Stimulated activated CD4-positive, alpha-beta T cell treated with anti-CD3 and anti-CD28 coated beads, TNF-alpha, amount 100 ng/mL, for 4 hours (primary cell): ENCODE data around the gene OR51A7.
"Not testable (repeated sequence)": the region's sequence is repeated elsewhere in the genome, so short reads cannot be mapped to it uniquely, and the experiment has no call there.

Experiments used
- DNase-seq, 3 experiments: peaks; one replicate each; pipeline ENCODE4 v3.0.0-alpha.2; 2020; ENCODE audit warnings: low read depth in 3 of 3

The OR51A7 gene

GRCh38 chr11:4903484-4903883 lies at the start of gene OR51A7:
Gene OR51A7, plus strand, starts transcription at chr11:4903783. Its CDS starts 3,587 bp downstream, at chr11:4907370.
- no peak for DNase-seq

GRCh38 chr11:4854286-4854685 lies 49.3 kb upstream of the OR51A7 start:
- not testable (repeated sequence) for DNase-seq

GRCh38 chr11:4862447-4863236 lies 40.9 kb upstream of the OR51A7 start:
- DNase-seq = no peak

- DNase-seq = no peak
These were observed 39.7 kb upstream of the OR51A7 start for GRCh38 chr11:4863876-4864275.

GRCh38 chr11:4865855-4866254 lies 37.7 kb upstream of the OR51A7 start:
- DNase-seq = no peak

GRCh38 chr11:4881188-4881587 lies 22.4 kb upstream of the OR51A7 start:
- no peak for DNase-seq

GRCh38 chr11:4881860-4882500 lies 21.6 kb upstream of the OR51A7 start, which contains the start of gene OR51T1:
Gene OR51T1, plus strand, starts transcription at chr11:4881900. Its CDS starts 0 bp downstream, at chr11:4881900.
- no peak for DNase-seq

- DNase-seq = no peak
These were observed 21.0 kb upstream of the OR51A7 start for GRCh38 chr11:4882543-4882942.

GRCh38 chr11:4884361-4884760 lies 19.2 kb upstream of the OR51A7 start:
- no peak for DNase-seq

GRCh38 chr11:4886186-4886585 lies 17.4 kb upstream of the OR51A7 start:
- no peak for DNase-seq

- no peak for DNase-seq
These were observed 16.0 kb upstream of the OR51A7 start for GRCh38 chr11:4887591-4887990.

- no peak for DNase-seq
These were observed 13.3 kb upstream of the OR51A7 start for GRCh38 chr11:4890279-4890678.

- no peak for DNase-seq
These were observed 11.5 kb upstream of the OR51A7 start for GRCh38 chr11:4891996-4892640.

- DNase-seq = no peak
These were observed 13.0 kb downstream of the OR51A7 start for GRCh38 chr11:4916581-4916980.

GRCh38 chr11:4919250-4919649 lies 15.7 kb downstream of the OR51A7 start, which contains the start of gene OR51G2:
Gene OR51G2, minus strand, starts transcription at chr11:4919350. Its CDS starts 3,687 bp downstream, at chr11:4915663.
- no peak for DNase-seq

- no peak for DNase-seq
These were observed 18.2 kb downstream of the OR51A7 start for GRCh38 chr11:4921796-4922195.

- DNase-seq = no peak
These were observed 18.7 kb downstream of the OR51A7 start for GRCh38 chr11:4922304-4922703.

GRCh38 chr11:4924239-4924638 lies 20.7 kb downstream of the OR51A7 start, which contains the start of gene OR51G1:
Gene OR51G1, minus strand, starts transcription at chr11:4924339. Its CDS starts 0 bp downstream, at chr11:4924339.
- no peak for DNase-seq

- no peak for DNase-seq
These were observed 23.0 kb downstream of the OR51A7 start for GRCh38 chr11:4926608-4927007.

GRCh38 chr11:4932751-4933150 lies 29.2 kb downstream of the OR51A7 start:
- DNase-seq = no peak

- no peak for DNase-seq
These were observed 33.2 kb downstream of the OR51A7 start for GRCh38 chr11:4936745-4937144.

- no peak for DNase-seq
These were observed 43.9 kb downstream of the OR51A7 start, which contains the start of gene OR51A4 for GRCh38 chr11:4947505-4947904. Gene OR51A4, minus strand, starts transcription at chr11:4947605. Its CDS starts 505 bp downstream, at chr11:4947100.
